Uterus (tissue), 2 donors: ENCODE data around the gene DGUOK.

ENCODE experiments used
- POLR2A ChIP-seq, 2 donors: fragments of 450-650 bp; IDR thresholded peaks; one replicate each; pipeline ENCODE4 v1.6.1; 2016; ENCODE audit warnings: antibody characterized with exemption in 2 of 2, mild to moderate bottlenecking in 1 of 2, moderate library complexity in 1 of 2
- TF ChIP-seq, protein P1 (sequence below), 4 experiments: fragments of 200-600 bp in 2 of 4; fragments of 450-650 bp in 2 of 4; sonication (generic) in 2 of 4; IDR thresholded peaks; one replicate each; pipeline ENCODE4 v1.5.1; 2016 to 2019; ENCODE audit warnings: antibody characterized with exemption in 4 of 4, mild to moderate bottlenecking in 2 of 4, moderate library complexity in 1 of 4

DNA sequence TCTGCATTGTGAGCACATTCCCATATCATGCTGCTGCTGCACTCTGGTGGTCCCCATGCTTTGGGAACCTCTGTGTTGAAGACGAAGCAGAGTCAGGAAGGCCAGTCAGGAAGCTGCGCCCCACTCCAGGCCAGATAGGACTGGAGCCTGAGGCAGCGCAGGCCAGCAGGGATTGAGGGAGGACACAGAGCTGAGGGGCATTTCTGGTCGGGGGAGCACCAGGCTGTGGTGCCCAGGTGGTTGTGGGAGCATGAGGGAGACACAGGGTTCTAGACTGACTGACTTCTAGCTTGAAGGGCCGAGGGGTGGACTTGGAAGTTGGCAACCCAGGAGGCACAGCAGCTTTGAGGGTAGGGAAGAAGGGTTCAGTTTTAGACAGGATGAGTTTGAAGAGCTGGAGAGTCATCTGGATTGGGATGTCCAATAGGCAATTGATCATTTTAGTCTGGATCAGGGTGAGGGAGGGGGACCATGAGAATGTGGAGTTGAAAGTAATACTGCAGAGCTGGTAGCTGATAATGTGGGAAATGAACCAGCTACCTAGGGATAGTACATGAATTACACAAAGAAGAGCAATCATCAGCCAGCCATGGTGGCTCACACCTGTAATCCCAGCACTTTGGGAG is 35.3 kb upstream of the DGUOK start:
- TF ChIP-seq, protein P1, sequence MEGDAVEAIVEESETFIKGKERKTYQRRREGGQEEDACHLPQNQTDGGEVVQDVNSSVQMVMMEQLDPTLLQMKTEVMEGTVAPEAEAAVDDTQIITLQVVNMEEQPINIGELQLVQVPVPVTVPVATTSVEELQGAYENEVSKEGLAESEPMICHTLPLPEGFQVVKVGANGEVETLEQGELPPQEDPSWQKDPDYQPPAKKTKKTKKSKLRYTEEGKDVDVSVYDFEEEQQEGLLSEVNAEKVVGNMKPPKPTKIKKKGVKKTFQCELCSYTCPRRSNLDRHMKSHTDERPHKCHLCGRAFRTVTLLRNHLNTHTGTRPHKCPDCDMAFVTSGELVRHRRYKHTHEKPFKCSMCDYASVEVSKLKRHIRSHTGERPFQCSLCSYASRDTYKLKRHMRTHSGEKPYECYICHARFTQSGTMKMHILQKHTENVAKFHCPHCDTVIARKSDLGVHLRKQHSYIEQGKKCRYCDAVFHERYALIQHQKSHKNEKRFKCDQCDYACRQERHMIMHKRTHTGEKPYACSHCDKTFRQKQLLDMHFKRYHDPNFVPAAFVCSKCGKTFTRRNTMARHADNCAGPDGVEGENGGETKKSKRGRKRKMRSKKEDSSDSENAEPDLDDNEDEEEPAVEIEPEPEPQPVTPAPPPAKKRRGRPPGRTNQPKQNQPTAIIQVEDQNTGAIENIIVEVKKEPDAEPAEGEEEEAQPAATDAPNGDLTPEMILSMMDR (IDR thresholded peaks at IDR 0.05), result no peak
- TF ChIP-seq POLR2A (IDR thresholded peaks at IDR 0.05), result no peak
